Uterus (tissue), 2 donors: ENCODE results near the gene ORAI3.

ENCODE experiments used
- POLR2A ChIP-seq, 2 donors: fragments of 450-650 bp; IDR thresholded peaks; one replicate each; pipeline ENCODE4 v1.6.1; 2016; ENCODE audit warnings: antibody characterized with exemption in 2 of 2, mild to moderate bottlenecking in 1 of 2, moderate library complexity in 1 of 2
- TF ChIP-seq, protein P1 (sequence below), 4 experiments: fragments of 200-600 bp in 2 of 4; fragments of 450-650 bp in 2 of 4; sonication (generic) in 2 of 4; IDR thresholded peaks; one replicate each; pipeline ENCODE4 v1.5.1; 2016 to 2019; ENCODE audit warnings: antibody characterized with exemption in 4 of 4, mild to moderate bottlenecking in 2 of 4, moderate library complexity in 1 of 4

GRCh38 chr16:30922420-30922959, 26.4 kb upstream of the ORAI3 start:
- TF ChIP-seq, protein P1, sequence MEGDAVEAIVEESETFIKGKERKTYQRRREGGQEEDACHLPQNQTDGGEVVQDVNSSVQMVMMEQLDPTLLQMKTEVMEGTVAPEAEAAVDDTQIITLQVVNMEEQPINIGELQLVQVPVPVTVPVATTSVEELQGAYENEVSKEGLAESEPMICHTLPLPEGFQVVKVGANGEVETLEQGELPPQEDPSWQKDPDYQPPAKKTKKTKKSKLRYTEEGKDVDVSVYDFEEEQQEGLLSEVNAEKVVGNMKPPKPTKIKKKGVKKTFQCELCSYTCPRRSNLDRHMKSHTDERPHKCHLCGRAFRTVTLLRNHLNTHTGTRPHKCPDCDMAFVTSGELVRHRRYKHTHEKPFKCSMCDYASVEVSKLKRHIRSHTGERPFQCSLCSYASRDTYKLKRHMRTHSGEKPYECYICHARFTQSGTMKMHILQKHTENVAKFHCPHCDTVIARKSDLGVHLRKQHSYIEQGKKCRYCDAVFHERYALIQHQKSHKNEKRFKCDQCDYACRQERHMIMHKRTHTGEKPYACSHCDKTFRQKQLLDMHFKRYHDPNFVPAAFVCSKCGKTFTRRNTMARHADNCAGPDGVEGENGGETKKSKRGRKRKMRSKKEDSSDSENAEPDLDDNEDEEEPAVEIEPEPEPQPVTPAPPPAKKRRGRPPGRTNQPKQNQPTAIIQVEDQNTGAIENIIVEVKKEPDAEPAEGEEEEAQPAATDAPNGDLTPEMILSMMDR (IDR thresholded peaks at IDR 0.05) = peak in 1 of 4 experiments; percentile 12
- TF ChIP-seq POLR2A (IDR thresholded peaks at IDR 0.05) = peak in 1 of 2 donors; percentile 13
